HCT116 (cell line): ENCODE data around the gene ABCB10. TPM values are rescaled to one million over a fixed set of nuclear protein-coding genes. Genes with fewer than 3 reads are reported as not detected.
"Not testable (repeated sequence)": the region's sequence is repeated elsewhere in the genome, so short reads cannot be mapped to it uniquely, and the experiment has no call there.

Experiments
- ATAC-seq: fragments of 200-7000 bp; cut with Tn5 transposase; 2 replicates; pipeline ENCODE4 v1.9.1; 2020; ENCODE audit warnings: mild to moderate bottlenecking, moderate library complexity
- BruUV-seq: library from RNA; stranded (reverse); fragments of 400-500 nt; replicated peaks from 2 replicates; lab custom pipeline; 2021; lab: Mats Ljungman, UMichigan
- CTCF ChIA-PET: fragments of 300-600 bp; sonication (Branson Sonifier 250); formaldehyde crosslinking; loops from one replicate; lab custom pipeline; 2021; ENCODE audit warnings: antibody characterized with exemption; lab: Charles Lee
- POLR2A ChIA-PET: fragments of 300-600, 350-600 bp; sonication (Branson Sonifier 250); formaldehyde crosslinking; loops from one replicate; lab custom pipeline; 2021; ENCODE audit warnings: antibody characterized with exemption; lab: Charles Lee
- RAD21 ChIA-PET, 2 experiments: fragments of 300-600 bp; sonication (Branson Sonifier 250); formaldehyde crosslinking; loops; one replicate each; lab custom pipeline; 2023; ENCODE audit warnings: low total read pairs in 2 of 2; ENCODE audit not compliant: uncharacterized antibody in 2 of 2, unreplicated experiment in 2 of 2, low non-redundant PET in 1 of 2; lab: Charles Lee
- DNase-seq: peaks from one replicate; pipeline ENCODE4 v3.0.0-alpha.2; 2010; ENCODE audit warnings: low read depth, low spot score
- H2AFZ ChIP-seq: fragments of 200-600 bp; shearing (Covaris generic), sonication (generic); 2 replicates; pipeline ENCODE4 v1.6.1; 2017; ENCODE audit warnings: low read depth, mixed run types, mixed read lengths, antibody characterized with exemption, low read length; ENCODE audit not compliant: poor library complexity, severe bottlenecking
- H3K27ac ChIP-seq: 2 replicates; pipeline ENCODE4 v1.5.1; 2012; ENCODE audit warnings: low read depth, low read length
- H3K27me3 ChIP-seq: fragments of 200-600 bp; sonication (generic); 2 replicates; pipeline ENCODE4 v1.6.1; 2016; ENCODE audit warnings: mixed run types, low read length, mixed read lengths; ENCODE audit not compliant: insufficient read depth
- H3K36me3 ChIP-seq, 2 experiments: fragments of 200-500 bp in 1 of 2; fragments of 200-600 bp in 1 of 2; sonication (Bioruptor generic) in 1 of 2; sonication (generic) in 1 of 2; 2 replicates each; pipeline versions ENCODE4 v1.5.1 to v1.6.1; 2014 to 2016; ENCODE audit warnings: low read length in 2 of 2, inconsistent platforms in 1 of 2, mixed read lengths in 1 of 2, mixed run types in 1 of 2; ENCODE audit not compliant: insufficient read depth in 2 of 2, control insufficient read depth in 1 of 2
- H3K4me1 ChIP-seq, 2 experiments: fragments of 200-600 bp in 1 of 2; sonication (generic) in 1 of 2; 2 replicates each; pipeline versions ENCODE4 v1.5.1 to v1.6.1; 2012 to 2017; ENCODE audit warnings: low read length in 2 of 2, inconsistent platforms in 1 of 2, mild to moderate bottlenecking in 1 of 2, mixed read lengths in 1 of 2, mixed run types in 1 of 2, moderate library complexity in 1 of 2; ENCODE audit not compliant: insufficient read depth in 2 of 2, control insufficient read depth in 1 of 2
- H3K4me2 ChIP-seq: fragments of 200-600 bp; sonication (generic); 2 replicates; pipeline ENCODE4 v1.6.1; 2017; ENCODE audit warnings: mixed run types, low read length, mixed read lengths
- H3K4me3 ChIP-seq, 2 experiments: fragments of 200-600 bp in 1 of 2; sonication (generic) in 1 of 2; replicated peaks in 1 of 2; 2 replicates each; pipeline ENCODE4 v1.5.1; 2011 to 2016; ENCODE audit warnings: low read length in 2 of 2, control low read depth in 1 of 2, low read depth in 1 of 2, mild to moderate bottlenecking in 1 of 2, mixed read lengths in 1 of 2, mixed run types in 1 of 2
- H3K79me2 ChIP-seq: fragments of 200-600 bp; sonication (generic); 2 replicates; pipeline ENCODE4 v1.6.1; 2017; ENCODE audit warnings: mild to moderate bottlenecking, mixed run types, low read length, moderate library complexity, mixed read lengths; ENCODE audit not compliant: insufficient read depth
- H3K9ac ChIP-seq: fragments of 200-600 bp; sonication (generic); 2 replicates; pipeline ENCODE4 v1.6.1; 2016; ENCODE audit warnings: low read length, mixed read lengths
- H3K9me2 ChIP-seq: fragments of 200-600 bp; sonication (generic), shearing (Covaris generic); 2 replicates; pipeline ENCODE4 v1.6.1; 2017; ENCODE audit warnings: mixed run types, mild to moderate bottlenecking, moderate library complexity; ENCODE audit not compliant: insufficient read depth
- H3K9me3 ChIP-seq, 2 experiments: fragments of 200-500 bp in 1 of 2; fragments of 200-600 bp in 1 of 2; sonication (Bioruptor generic) in 1 of 2; sonication (generic) in 1 of 2; 2 replicates each; pipeline ENCODE4 v1.6.1; 2014 to 2017; ENCODE audit warnings: low read length in 2 of 2, mixed read lengths in 2 of 2, inconsistent platforms in 1 of 2, low read depth in 1 of 2, mild to moderate bottlenecking in 1 of 2, mixed run types in 1 of 2, moderate library complexity in 1 of 2; ENCODE audit not compliant: control insufficient read depth in 1 of 2, insufficient read depth in 1 of 2
- H4K20me1 ChIP-seq: fragments of 200-600 bp; sonication (generic), shearing (Covaris generic); 2 replicates; pipeline ENCODE4 v1.6.1; 2017; ENCODE audit warnings: mixed run types, mild to moderate bottlenecking, moderate library complexity; ENCODE audit not compliant: insufficient read depth
- CBX3 ChIP-seq: IDR thresholded peaks from 2 replicates; pipeline ENCODE4 v1.6.1; 2012; ENCODE audit warnings: low read depth
- CEBPB ChIP-seq: IDR thresholded peaks from 2 replicates; pipeline ENCODE4 v1.6.1; 2012; ENCODE audit warnings: low read depth
- EGR1 ChIP-seq: IDR thresholded peaks from 2 replicates; pipeline ENCODE4 v1.6.1; 2012; ENCODE audit warnings: low read depth
- MAX ChIP-seq: IDR thresholded peaks from 2 replicates; pipeline ENCODE4 v1.6.1; 2012
- POLR2AphosphoS5 ChIP-seq: IDR thresholded peaks from 2 replicates; pipeline ENCODE4 v1.6.1; 2011; ENCODE audit warnings: mild to moderate bottlenecking, low read depth, low read length, moderate library complexity
- RAD21 ChIP-seq: IDR thresholded peaks from 2 replicates; pipeline ENCODE4 v1.6.1; 2012; ENCODE audit warnings: low read depth, mild to moderate bottlenecking
- SP1 ChIP-seq: IDR thresholded peaks from 2 replicates; pipeline ENCODE4 v1.6.1; 2012; ENCODE audit warnings: low read depth
- SRF ChIP-seq: IDR thresholded peaks from 2 replicates; pipeline ENCODE4 v1.6.1; 2012; ENCODE audit warnings: low read depth
- YY1 ChIP-seq: IDR thresholded peaks from 2 replicates; pipeline ENCODE4 v1.6.1; 2011; ENCODE audit warnings: low read length, low read depth, moderate library complexity, mild to moderate bottlenecking; ENCODE audit not compliant: insufficient replicate concordance; ENCODE audit errors: extremely low read depth
- ZBTB33 ChIP-seq: IDR thresholded peaks from 2 replicates; pipeline ENCODE4 v1.6.1; 2011; ENCODE audit warnings: mild to moderate bottlenecking, low read length, moderate library complexity; ENCODE audit not compliant: insufficient replicate concordance; ENCODE audit errors: extremely low read depth
- ZFX ChIP-seq: fragments of 450-650 bp; IDR thresholded peaks from 2 replicates; pipeline ENCODE4 v1.6.1; 2017
- ZNF274 ChIP-seq: fragments of 200-500 bp; sonication (Bioruptor generic); IDR thresholded peaks from 2 replicates; pipeline ENCODE4 v1.6.1; 2014; ENCODE audit warnings: mild to moderate bottlenecking, low read depth, low read length, inconsistent platforms
- intact Hi-C: fragments of 100-400 bp; cut with micrococcal nuclease; formaldehyde crosslinking; loops from 2 replicates; pipeline ENCODE4 v1.10.0; 2022
- total RNA-seq: library from RNA; stranded (reverse); gene quantifications from one replicate; pipeline ENCODE4 v1.2.1, GENCODE V29; 2021; ENCODE audit not compliant: unreplicated experiment

The ABCB10 gene
- total RNA-seq, 1 experiment from 2014 or later, result 20.3 TPM

- intact Hi-C loops, result no loop called here
- Histone ChIP-seq H3K36me3 (peaks cover 20 to 21% of the 10 kb centered on the region in 2 experiments), H3K9ac (no peak overlapping the region), H3K4me3 (no peak overlapping the region), H3K4me2 (no peak overlapping the region), H3K79me2 (peaks cover 16% of the 10 kb centered on the region; the same call in 1 of the 2 replicates), H3K27me3 (no peaks in the 10 kb centered on the region), H3K4me1 (no peaks in the 10 kb centered on the region), H3K9me2 (no peaks in the 10 kb centered on the region), H2AFZ (no peak overlapping the region), H3K27ac (no peak overlapping the region), H4K20me1 (no peaks in the 10 kb centered on the region), H3K9me3 (no peaks in the 10 kb centered on the region)
- ChIA-PET RAD21 (no interaction called here), POLR2A (no interaction called here), CTCF (interaction anchor here (1.1 kb wide), 1 partner anchor 220 kb away, joined by 6 read pairs; no protein-coding TSS in a partner anchor)
- ATAC-seq (no peak), DNase-seq (no peak)
- no TSS peak for BruUV-seq
- TF ChIP-seq CEBPB (no peak), ZNF274 (no peak), ZFX (no peak), EGR1 (no peak), SP1 (no peak), YY1 (no peak), CBX3 (no peak), ZBTB33 (no peak), SRF (no peak), RAD21 (no peak), POLR2AphosphoS5 (no peak), MAX (no peak)
These were observed 79.7 kb downstream of the ABCB10 start for GRCh38 chr1:229478852-229479251.

- H3K4me2 ChIP-seq, H3K27me3 ChIP-seq, H3K9ac ChIP-seq, H3K9me3 ChIP-seq, H3K9me2 ChIP-seq, H3K4me3 ChIP-seq, H2AFZ ChIP-seq, H3K4me1 ChIP-seq, ATAC-seq, intact Hi-C loops, CTCF ChIA-PET, BruUV-seq, H4K20me1 ChIP-seq, RAD21 ChIA-PET, H3K27ac ChIP-seq, DNase-seq: not testable (repeated sequence)
- H3K36me3 ChIP-seq, result peaks cover 11 to 21% of the 10 kb centered on the region in 2 experiments; a peak in 3 of 4 replicates
- POLR2A ChIA-PET, result interaction anchor here (0.6 kb wide), 1 partner anchor 31 kb away, joined by 3 read pairs; no protein-coding TSS in a partner anchor
- H3K79me2 ChIP-seq, result peaks cover 12% of the 10 kb centered on the region; the same call in 1 of the 2 replicates
These were observed 82.6 kb downstream of the ABCB10 start for GRCh38 chr1:229475859-229476258.
